ENCODE results near the gene GREB1. TPM values are rescaled to one million over a fixed set of nuclear protein-coding genes. Genes with fewer than 3 reads are reported as not detected.

Gene GREB1
- total and polyA plus RNA-seq, 2 of the 13 experiments (the other 11 are each of a cell fraction or from before 2014, with no cell fraction given), result 31.3 to 61.2 TPM

GRCh38 chr2:11582612-11582861, 48.7 kb downstream of the GREB1 start (continued):
- TF ChIP-seq ZNF710 (CRISPR knock-in tag; IDR thresholded peaks at IDR 0.05; ENCODE audit: borderline replicate concordance) (0 out of 2 replicates have a peak, but pooled peaks have one; percentile 15), ZNF766 (CRISPR knock-in tag; IDR thresholded peaks at IDR 0.05; ENCODE audit: borderline replicate concordance) (no peak), SMARCC2 (IDR thresholded peaks at IDR 0.05) (no peak), ZFP91 (CRISPR knock-in tag; IDR thresholded peaks at IDR 0.05; ENCODE audit: borderline replicate concordance) (peak; percentile 58; the same call in 1 of the 2 replicates), XBP1 (CRISPR knock-in tag; IDR thresholded peaks at IDR 0.05) (no peak), IKZF1 (IDR thresholded peaks at IDR 0.05) (no peak), TIGD3 (CRISPR knock-in tag; IDR thresholded peaks at IDR 0.05; ENCODE audit: borderline replicate concordance) (no peak), ZBTB37 (CRISPR knock-in tag; IDR thresholded peaks at IDR 0.05) (0 out of 2 replicates have a peak, but pooled peaks have one; percentile 1), ATF3 (CRISPR knock-in tag; IDR thresholded peaks at IDR 0.05) (0 out of 2 replicates have a peak, but pooled peaks have one; percentile 5), GZF1 (CRISPR knock-in tag; IDR thresholded peaks at IDR 0.05) (no peak), TARDBP (CRISPR knock-in tag; IDR thresholded peaks at IDR 0.05) (no peak), ZNF33B (CRISPR knock-in tag; IDR thresholded peaks at IDR 0.05) (no peak), ZKSCAN8 (CRISPR knock-in tag; IDR thresholded peaks at IDR 0.05; ENCODE audit: borderline replicate concordance) (no peak), ZNF749 (CRISPR knock-in tag; IDR thresholded peaks at IDR 0.05; ENCODE audit: borderline replicate concordance) (no peak), KLF13 (CRISPR knock-in tag; IDR thresholded peaks at IDR 0.05) (0 out of 2 replicates have a peak, but pooled peaks have one; percentile 48), ELF3 (CRISPR knock-in tag; IDR thresholded peaks at IDR 0.05) (no peak), ZNF616 (CRISPR knock-in tag; IDR thresholded peaks at IDR 0.05; ENCODE audit: low read depth) (no peak), ZNF572 (CRISPR knock-in tag; IDR thresholded peaks at IDR 0.05) (0 out of 2 replicates have a peak, but pooled peaks have one; percentile 25), ZNF496 (CRISPR knock-in tag; IDR thresholded peaks at IDR 0.05; ENCODE audit: insufficient replicate concordance) (no peak), ZNF724P (CRISPR knock-in tag; IDR thresholded peaks at IDR 0.05; ENCODE audit: borderline replicate concordance) (no peak), ATRX (CRISPR knock-in tag; IDR thresholded peaks at IDR 0.05; ENCODE audit: borderline replicate concordance) (no peak), ZNF737 (CRISPR knock-in tag; IDR thresholded peaks at IDR 0.05; ENCODE audit: borderline replicate concordance) (no peak), GABPA (IDR thresholded peaks at IDR 0.05; ENCODE audit: low read depth, low read length) (no peak), GABPA (CRISPR knock-in tag; IDR thresholded peaks at IDR 0.05; ENCODE audit: low read depth) (no peak), TAF15 (IDR thresholded peaks at IDR 0.05; ENCODE audit: low read depth, low read length, poor library complexity, severe bottlenecking) (no peak), CREM (IDR thresholded peaks at IDR 0.05) (no peak), CREM (CRISPR knock-in tag; IDR thresholded peaks at IDR 0.05) (no peak)

All from HepG2 (cell line).